SK-MEL-5 (cell line): ENCODE results near the gene INSM1. TPM values are rescaled to one million over a fixed set of nuclear protein-coding genes. Genes with fewer than 3 reads are reported as not detected.
"Not testable (repeated sequence)": the region's sequence is repeated elsewhere in the genome, so short reads cannot be mapped to it uniquely, and the experiment has no call there.

Experiments
- DNase-seq: peaks from one replicate; pipeline ENCODE4 v3.0.0-alpha.2; 2016; ENCODE audit warnings: low read depth, low spot score
- in situ Hi-C: cut with HindIII; loops from 2 replicates; pipeline ENCODE4 v1.10.0; 2016; ENCODE audit warnings: low sequenced_read_pairs, high pct_unique_total_duplicates, low pct_unique_long_range_greater_than_20kb
- total RNA-seq: library from RNA; depleted of rRNA; stranded (reverse); fragments of >200 nt; shearing (Covaris generic); gene quantifications from 2 replicates; pipeline ENCODE4 v1.2.3, GENCODE V29; 2014

INSM1 gene
- total RNA-seq, 1 experiment from 2014 or later, result 0.66 TPM

- in situ Hi-C loops, result no loop called here
- DNase-seq, result no peak
Measured at GRCh38 chr20:20353576-20353975, 14.3 kb upstream of the INSM1 start.

GRCh38 chr20:20355503-20355902 is 12.4 kb upstream of the INSM1 start:
- in situ Hi-C loops, DNase-seq: not testable (repeated sequence)

GRCh38 chr20:20358801-20359200 is 9.1 kb upstream of the INSM1 start:
- in situ Hi-C loops, result no loop called here
- no peak for DNase-seq

GRCh38 chr20:20359628-20360027 is 8.3 kb upstream of the INSM1 start:
- in situ Hi-C loops, result no loop called here
- no peak for DNase-seq

- peak; percentile 81 for DNase-seq
- in situ Hi-C loops, result no loop called here
Measured at GRCh38 chr20:20360464-20360863, 7.4 kb upstream of the INSM1 start.

GRCh38 chr20:20362774-20363433 is 5.0 kb upstream of the INSM1 start:
- in situ Hi-C loops, result no loop called here
- DNase-seq, result no peak

GRCh38 chr20:20363434-20363798 is 4.5 kb upstream of the INSM1 start:
- no peak for DNase-seq
- in situ Hi-C loops, result no loop called here

GRCh38 chr20:20363799-20364592 is 3.9 kb upstream of the INSM1 start:
- no peak for DNase-seq
- in situ Hi-C loops, result no loop called here

- in situ Hi-C loops, result no loop called here
- DNase-seq, result no peak
Measured at GRCh38 chr20:20364593-20365479, 3.1 kb upstream of the INSM1 start.

- in situ Hi-C loops, result no loop called here
- DNase-seq, result no peak
Measured at GRCh38 chr20:20365480-20366161, 2.3 kb upstream of the INSM1 start.

GRCh38 chr20:20366551-20366875 is 1.4 kb upstream of the INSM1 start:
- in situ Hi-C loops, result no loop called here
- DNase-seq, result no peak

GRCh38 chr20:20366876-20367574 is 879 bp upstream of the INSM1 start:
- in situ Hi-C loops, result no loop called here
- DNase-seq, result no peak

GRCh38 chr20:20368418-20369249 is 730 bp downstream of the INSM1 start:
- in situ Hi-C loops, result no loop called here

GRCh38 chr20:20369250-20370093 is 1.6 kb downstream of the INSM1 start:
- in situ Hi-C loops, result no loop called here
- DNase-seq, result no peak

More at GRCh38 chr20:20368418-20369249, 730 bp downstream of the INSM1 start:
- DNase-seq, result no peak

- DNase-seq, result no peak
- in situ Hi-C loops, result no loop called here
Measured at GRCh38 chr20:20370094-20370575, 2.2 kb downstream of the INSM1 start.

GRCh38 chr20:20371083-20371482 is 3.2 kb downstream of the INSM1 start:
- in situ Hi-C loops, result no loop called here
- no peak for DNase-seq
